Neural progenitor cell (in vitro differentiated cells): ENCODE measurements around the gene MICAL2. TPM values are rescaled to one million over a fixed set of nuclear protein-coding genes. Genes with fewer than 3 reads are reported as not detected.

Experiments used
- DNase-seq: peaks from one replicate; pipeline ENCODE4 v3.0.0-alpha.2; 2016; ENCODE audit warnings: low spot score
- H2AFZ ChIP-seq: fragments of 200-600 bp; sonication (generic); replicated peaks from 2 replicates; pipeline ENCODE4 v1.6.1; 2016; ENCODE audit warnings: antibody characterized with exemption
- H3F3A ChIP-seq: fragments of 200-600 bp; sonication (generic); 2 replicates; pipeline ENCODE4 v1.6.1; 2016; ENCODE audit warnings: antibody characterized with exemption, low read depth
- H3K27ac ChIP-seq: fragments of 200-600 bp; sonication (generic); 2 replicates; pipeline ENCODE4 v1.5.1; 2016; ENCODE audit warnings: mild to moderate bottlenecking
- H3K27me3 ChIP-seq: fragments of 200-600 bp; sonication (generic); 2 replicates; pipeline ENCODE4 v1.6.1; 2016; ENCODE audit warnings: mild to moderate bottlenecking, moderate library complexity
- H3K36me3 ChIP-seq: fragments of 200-600 bp; sonication (generic); 2 replicates; pipeline ENCODE4 v1.5.1; 2016
- H3K4me1 ChIP-seq: fragments of 200-600 bp; sonication (generic); 2 replicates; pipeline ENCODE4 v1.6.1; 2016; ENCODE audit warnings: mixed run types
- H3K4me2 ChIP-seq: fragments of 200-600 bp; sonication (generic); 2 replicates; pipeline ENCODE4 v1.6.1; 2016
- H3K4me3 ChIP-seq: fragments of 200-600 bp; sonication (generic); 2 replicates; pipeline ENCODE4 v1.5.1; 2016
- H3K79me2 ChIP-seq: fragments of 200-600 bp; sonication (generic); 2 replicates; pipeline ENCODE4 v1.6.1; 2016; ENCODE audit warnings: low read depth
- H3K9ac ChIP-seq: fragments of 200-600 bp; sonication (generic); 2 replicates; pipeline ENCODE4 v1.6.1; 2016
- H3K9me3 ChIP-seq: fragments of 200-600 bp; sonication (generic); 2 replicates; pipeline ENCODE4 v1.5.1; 2016; ENCODE audit warnings: low read depth
- H4K20me1 ChIP-seq: fragments of 200-600 bp; sonication (generic); 2 replicates; pipeline ENCODE4 v1.6.1; 2016; ENCODE audit warnings: low read depth
- H3K27ac Mint-ChIP-seq: 3 replicates; pipeline ENCODE4 v1.8.0; 2021; ENCODE audit warnings: mixed read lengths
- H3K27me3 Mint-ChIP-seq: 2 replicates; pipeline ENCODE4 v1.8.0; 2022; ENCODE audit warnings: low read depth, mild to moderate bottlenecking, inconsistent platforms, moderate library complexity, mixed read lengths; ENCODE audit not compliant: insufficient read depth
- H3K36me3 Mint-ChIP-seq: 3 replicates; pipeline ENCODE4 v1.8.0; 2021; ENCODE audit warnings: mixed read lengths
- H3K4me1 Mint-ChIP-seq: 3 replicates; pipeline ENCODE4 v1.8.0; 2021; ENCODE audit warnings: mixed read lengths
- H3K4me3 Mint-ChIP-seq: 3 replicates; pipeline ENCODE4 v1.8.0; 2021; ENCODE audit warnings: mild to moderate bottlenecking, moderate library complexity, mixed read lengths
- H3K9me3 Mint-ChIP-seq: 3 replicates; pipeline ENCODE4 v1.8.0; 2020; ENCODE audit warnings: mixed read lengths
- CTCF ChIP-seq: fragments of 200-600 bp; sonication (generic); IDR thresholded peaks from 2 replicates; pipeline ENCODE4 v1.5.1; 2017; ENCODE audit warnings: antibody characterized with exemption, mild to moderate bottlenecking
- EZH2 ChIP-seq: fragments of 200-600 bp; sonication (generic); IDR thresholded peaks from 2 replicates; pipeline ENCODE4 v1.6.1; 2017; ENCODE audit warnings: antibody characterized with exemption, mild to moderate bottlenecking, moderate library complexity
- EZH2phosphoT487 ChIP-seq: fragments of 200-600 bp; sonication (generic); IDR thresholded peaks from 2 replicates; pipeline ENCODE4 v1.6.1; 2017; ENCODE audit warnings: antibody characterized with exemption
- total RNA-seq: library from RNA; depleted of rRNA; stranded (reverse); fragments of >200 nt; gene quantifications from 2 replicates; pipeline ENCODE4 v1.2.3, GENCODE V29; 2015; ENCODE audit warnings: low replicate concordance

Gene MICAL2
- total RNA-seq, 1 donor from 2014 or later, result 0.60 TPM

- TF ChIP-seq CTCF (no peak), EZH2 (no peak), EZH2phosphoT487 (no peak)
- Histone ChIP-seq H3K9me3 (no peaks in the 10 kb centered on the region), H3K36me3 (no peaks in the 10 kb centered on the region), H3K27ac (no peak overlapping the region), H3K79me2 (no peaks in the 10 kb centered on the region), H3K4me1 (peaks cover 3% of the 10 kb centered on the region), H3F3A (no peaks in the 10 kb centered on the region), H3K4me2 (no peak overlapping the region), H3K4me3 (no peak overlapping the region), H3K9ac (no peak overlapping the region), H3K27me3 (peaks cover 5% of the 10 kb centered on the region), H2AFZ (no peak overlapping the region), H4K20me1 (no peaks in the 10 kb centered on the region)
- DNase-seq, result no peak
- H3K4me1 Mint-ChIP-seq, result peaks cover 11% of the 10 kb centered on the region
- no peak overlapping the region for H3K4me3 Mint-ChIP-seq
- H3K9me3 Mint-ChIP-seq, result no peaks in the 10 kb centered on the region
- H3K27me3 Mint-ChIP-seq, result peaks cover 8% of the 10 kb centered on the region
- no peak overlapping the region for H3K27ac Mint-ChIP-seq
- no peaks in the 10 kb centered on the region for H3K36me3 Mint-ChIP-seq
Measured at GRCh38 chr11:12117611-12118010, 7.2 kb downstream of the MICAL2 start.

- Mint-ChIP-seq H3K27me3 (peaks cover 2% of the 10 kb centered on the region), H3K36me3 (no peaks in the 10 kb centered on the region), H3K4me3 (no peak overlapping the region), H3K27ac (no peak overlapping the region), H3K9me3 (no peaks in the 10 kb centered on the region), H3K4me1 (peaks cover 11% of the 10 kb centered on the region)
- DNase-seq, result no peak
- Histone ChIP-seq H2AFZ (no peak overlapping the region), H3K9me3 (no peaks in the 10 kb centered on the region), H3K9ac (no peak overlapping the region), H3K36me3 (no peaks in the 10 kb centered on the region), H3K4me1 (peaks cover 3% of the 10 kb centered on the region), H3K27me3 (no peaks in the 10 kb centered on the region), H3F3A (no peaks in the 10 kb centered on the region), H3K27ac (no peak overlapping the region), H4K20me1 (no peaks in the 10 kb centered on the region), H3K79me2 (no peaks in the 10 kb centered on the region), H3K4me2 (no peak overlapping the region), H3K4me3 (no peak overlapping the region)
- TF ChIP-seq EZH2 (no peak), EZH2phosphoT487 (no peak), CTCF (no peak)
Measured at GRCh38 chr11:12118949-12119348, 8.6 kb downstream of the MICAL2 start.

GRCh38 chr11:12119502-12119901, 9.1 kb downstream of the MICAL2 start:
- H3K4me1 Mint-ChIP-seq, result peaks cover 11% of the 10 kb centered on the region
- H3K27me3 Mint-ChIP-seq, result peaks cover 2% of the 10 kb centered on the region
- no peak for TF ChIP-seq CTCF
- no peak for TF ChIP-seq EZH2phosphoT487
- no peak for TF ChIP-seq EZH2
- no peak overlapping the region for H3K27ac Mint-ChIP-seq
- H3K27ac ChIP-seq, result no peak overlapping the region
- DNase-seq, result no peak
- H2AFZ ChIP-seq, result no peak overlapping the region
- H3K79me2 ChIP-seq, result no peaks in the 10 kb centered on the region
- no peaks in the 10 kb centered on the region for H3K27me3 ChIP-seq
- H3K4me2 ChIP-seq, result no peak overlapping the region
- no peaks in the 10 kb centered on the region for H3F3A ChIP-seq
- no peak overlapping the region for H3K4me3 ChIP-seq
- no peak overlapping the region for H3K4me3 Mint-ChIP-seq
- H4K20me1 ChIP-seq, result no peaks in the 10 kb centered on the region
- no peaks in the 10 kb centered on the region for H3K9me3 ChIP-seq
- peaks cover 3% of the 10 kb centered on the region for H3K4me1 ChIP-seq
- no peak overlapping the region for H3K9ac ChIP-seq
- no peaks in the 10 kb centered on the region for H3K36me3 Mint-ChIP-seq
- no peaks in the 10 kb centered on the region for H3K9me3 Mint-ChIP-seq
- H3K36me3 ChIP-seq, result no peaks in the 10 kb centered on the region
